Stomach (tissue), 4 donors: Measurements from ENCODE around the gene MRPL23.

Experiments used
- POLR2A ChIP-seq, 4 donors: fragments of 450-650 bp; IDR thresholded peaks; one replicate each; pipeline ENCODE4 v1.6.1; 2016; ENCODE audit warnings: antibody characterized with exemption in 4 of 4, control low read depth in 2 of 4, mild to moderate bottlenecking in 1 of 4, moderate library complexity in 1 of 4
- TF ChIP-seq, protein P1 (sequence below), 7 experiments: fragments of 450-650 bp in 4 of 7; fragments of 200-600 bp in 3 of 7; sonication (generic) in 3 of 7; IDR thresholded peaks; one replicate each; pipeline ENCODE4 v1.5.1; 2016 to 2019; ENCODE audit warnings: antibody characterized with exemption in 7 of 7, control low read depth in 2 of 7, mild to moderate bottlenecking in 1 of 7

- TF ChIP-seq POLR2A (IDR thresholded peaks at IDR 0.05): no peak
- TF ChIP-seq, protein P1, sequence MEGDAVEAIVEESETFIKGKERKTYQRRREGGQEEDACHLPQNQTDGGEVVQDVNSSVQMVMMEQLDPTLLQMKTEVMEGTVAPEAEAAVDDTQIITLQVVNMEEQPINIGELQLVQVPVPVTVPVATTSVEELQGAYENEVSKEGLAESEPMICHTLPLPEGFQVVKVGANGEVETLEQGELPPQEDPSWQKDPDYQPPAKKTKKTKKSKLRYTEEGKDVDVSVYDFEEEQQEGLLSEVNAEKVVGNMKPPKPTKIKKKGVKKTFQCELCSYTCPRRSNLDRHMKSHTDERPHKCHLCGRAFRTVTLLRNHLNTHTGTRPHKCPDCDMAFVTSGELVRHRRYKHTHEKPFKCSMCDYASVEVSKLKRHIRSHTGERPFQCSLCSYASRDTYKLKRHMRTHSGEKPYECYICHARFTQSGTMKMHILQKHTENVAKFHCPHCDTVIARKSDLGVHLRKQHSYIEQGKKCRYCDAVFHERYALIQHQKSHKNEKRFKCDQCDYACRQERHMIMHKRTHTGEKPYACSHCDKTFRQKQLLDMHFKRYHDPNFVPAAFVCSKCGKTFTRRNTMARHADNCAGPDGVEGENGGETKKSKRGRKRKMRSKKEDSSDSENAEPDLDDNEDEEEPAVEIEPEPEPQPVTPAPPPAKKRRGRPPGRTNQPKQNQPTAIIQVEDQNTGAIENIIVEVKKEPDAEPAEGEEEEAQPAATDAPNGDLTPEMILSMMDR (IDR thresholded peaks at IDR 0.05): no peak
These were observed 24.6 kb upstream of the MRPL23 start for GRCh38 chr11:1922481-1923081.
